NCI-H524 (cell line): Measurements from ENCODE around the gene L3MBTL1.
A peak's percentile ranks its signal among the peaks of the same experiment; 100 is the strongest.

Experiments used
- DNase-seq, 2 experiments: peaks; one replicate each; lab custom pipeline; 2025; lab: John Stamatoyannopoulos, UW

L3MBTL1 gene

GRCh38 chr20:43535370-43536004, 28.0 kb downstream of the L3MBTL1 start:
- no peak for DNase-seq

GRCh38 chr20:43536041-43536816, 28.7 kb downstream of the L3MBTL1 start:
- DNase-seq, result no peak

- no peak for DNase-seq
Observed at GRCh38 chr20:43536817-43537440, 29.4 kb downstream of the L3MBTL1 start.

GRCh38 chr20:43537921-43538877, 30.7 kb downstream of the L3MBTL1 start:
- peak; percentile 60 to 73 for DNase-seq

- no peak for DNase-seq
Observed at GRCh38 chr20:43538878-43539700, 31.6 kb downstream of the L3MBTL1 start.

GRCh38 chr20:43539975-43540672, 32.6 kb downstream of the L3MBTL1 start:
- DNase-seq, result no peak

- no peak for DNase-seq
Observed at GRCh38 chr20:43540673-43541060, 33.2 kb downstream of the L3MBTL1 start.

GRCh38 chr20:43541214-43541613, 33.7 kb downstream of the L3MBTL1 start:
- no peak for DNase-seq

- no peak for DNase-seq
Observed at GRCh38 chr20:43542161-43542560, 34.7 kb downstream of the L3MBTL1 start.

- DNase-seq, result no peak
Observed at GRCh38 chr20:43542674-43543073, 35.2 kb downstream of the L3MBTL1 start.

- no peak for DNase-seq
Observed at GRCh38 chr20:43543138-43543537, 35.6 kb downstream of the L3MBTL1 start.

- no peak for DNase-seq
Observed at GRCh38 chr20:43544501-43544900, 37.0 kb downstream of the L3MBTL1 start.

- DNase-seq, result no peak
Observed at GRCh38 chr20:43545837-43546578, 38.5 kb downstream of the L3MBTL1 start.

GRCh38 chr20:43548273-43548880, 40.9 kb downstream of the L3MBTL1 start:
- DNase-seq, result no peak

GRCh38 chr20:43549416-43550065, 42.0 kb downstream of the L3MBTL1 start:
- DNase-seq, result no peak

GRCh38 chr20:43550456-43550855, 43.0 kb downstream of the L3MBTL1 start:
- DNase-seq, result no peak

GRCh38 chr20:43554369-43554768, 46.9 kb downstream of the L3MBTL1 start:
- no peak for DNase-seq

GRCh38 chr20:43558412-43559146, 51.1 kb downstream of the L3MBTL1 start, which contains the start of gene SGK2:
TSS of gene SGK2 (plus strand) at chr20:43559027. CDS start at chr20:43566496, 7,469 bp downstream.
- DNase-seq, result no peak
